ENCODE results near the gene SDK1. TPM values are rescaled to one million over a fixed set of nuclear protein-coding genes. Genes with fewer than 3 reads are reported as not detected.
"Not testable (repeated sequence)": the region's sequence is repeated elsewhere in the genome, so short reads cannot be mapped to it uniquely, and the experiment has no call there.

SDK1 gene
- polyA plus RNA-seq, 1 donor from 2014 or later, result not detected

- Mint-ChIP-seq H3K27me3 (no peaks in the 10 kb centered on the region), H3K4me1 (no peaks in the 10 kb centered on the region)
Measured at GRCh38 chr7:3733541-3734140, 432.6 kb downstream of the SDK1 start.

GRCh38 chr7:3738964-3739363 is 437.9 kb downstream of the SDK1 start:
- H3K9me3 Mint-ChIP-seq, result peaks cover 7 to 22% (median 9%) of the 10 kb centered on the region in 3 donors

More at GRCh38 chr7:3733541-3734140, 432.6 kb downstream of the SDK1 start:
- Mint-ChIP-seq H3K4me3 (no peak overlapping the region), H3K27ac (no peak overlapping the region), H3K36me3 (no peaks in the 10 kb centered on the region), H3K9me3 (peaks cover 2 to 18% (median 8%) of the 10 kb centered on the region in 3 donors)

DNA sequence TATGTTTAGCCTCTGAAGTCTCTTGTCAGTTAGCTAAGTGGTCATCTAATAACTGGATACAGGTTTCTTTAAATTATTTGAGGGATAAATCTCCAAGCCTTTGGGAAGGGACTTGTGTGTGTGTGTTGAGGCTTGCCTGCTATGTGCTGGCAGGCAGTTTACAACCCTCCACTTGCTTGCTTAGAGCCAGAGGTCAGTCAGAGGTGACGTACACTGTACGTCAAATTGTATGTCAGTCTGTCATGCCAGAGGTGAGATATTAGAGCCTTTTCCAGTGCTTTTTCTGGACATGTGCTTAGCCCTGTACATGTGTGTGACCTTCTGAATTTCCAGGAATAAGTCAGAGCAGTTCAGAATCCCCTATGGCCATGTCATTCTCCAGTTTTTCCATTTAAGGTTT is 438.9 kb downstream of the SDK1 start:
- H3K27ac Mint-ChIP-seq, result no peak overlapping the region
- peaks cover 1% of the 10 kb centered on the region for H3K27me3 Mint-ChIP-seq
- H3K4me1 Mint-ChIP-seq, result peaks cover 5 to 7% (median 6%) of the 10 kb centered on the region in 3 donors
- no peaks in the 10 kb centered on the region for H3K36me3 Mint-ChIP-seq
- no peak overlapping the region for H3K4me3 Mint-ChIP-seq
- H3K9me3 Mint-ChIP-seq, result peaks cover 7 to 22% (median 11%) of the 10 kb centered on the region in 3 donors

More at GRCh38 chr7:3738964-3739363, 437.9 kb downstream of the SDK1 start:
- H3K4me1 Mint-ChIP-seq, result peaks cover 3 to 7% (median 6%) of the 10 kb centered on the region in 3 donors
- H3K4me3 Mint-ChIP-seq, result no peak overlapping the region
- H3K36me3 Mint-ChIP-seq, result no peaks in the 10 kb centered on the region
- H3K27me3 Mint-ChIP-seq, result peaks cover 1% of the 10 kb centered on the region
- H3K27ac Mint-ChIP-seq, result no peak overlapping the region

- no peak overlapping the region for H3K4me3 Mint-ChIP-seq
- H3K9me3 Mint-ChIP-seq, result peaks cover 0 to 4% (median 0%) of the 10 kb centered on the region in 3 donors
- no peaks in the 10 kb centered on the region for H3K36me3 Mint-ChIP-seq
- peak overlapping the region in 1 of 3 donors; percentile 20 for H3K27ac Mint-ChIP-seq
- H3K4me1 Mint-ChIP-seq, result peaks cover 6 to 10% (median 9%) of the 10 kb centered on the region in 3 donors
- no peaks in the 10 kb centered on the region for H3K27me3 Mint-ChIP-seq
Measured at GRCh38 chr7:3747467-3747866, 446.4 kb downstream of the SDK1 start.

DNA sequence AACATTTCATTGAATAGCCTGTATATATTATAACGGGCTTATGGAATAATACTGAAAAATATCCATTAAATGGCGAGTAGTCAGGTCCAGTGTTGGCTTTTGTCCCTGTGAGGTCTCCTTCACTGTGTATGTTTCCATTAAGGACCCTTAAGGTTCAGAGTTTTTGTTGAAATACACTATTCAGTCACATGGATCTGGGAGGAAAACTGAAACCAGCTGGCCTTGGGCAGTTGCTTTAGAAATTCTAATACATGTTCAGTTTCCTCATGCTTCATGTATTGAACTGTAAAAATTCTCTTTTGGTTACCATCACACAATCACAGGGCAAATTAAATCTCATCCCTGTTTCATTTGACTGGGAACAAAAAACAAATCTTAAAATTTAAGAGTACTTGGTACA is 447.3 kb downstream of the SDK1 start:
- H3K4me3 Mint-ChIP-seq, result no peak overlapping the region
- no peaks in the 10 kb centered on the region for H3K36me3 Mint-ChIP-seq
- H3K9me3 Mint-ChIP-seq, result peaks cover 0 to 3% (median 0%) of the 10 kb centered on the region in 3 donors
- H3K4me1 Mint-ChIP-seq, result peaks cover 6 to 10% (median 9%) of the 10 kb centered on the region in 3 donors
- no peaks in the 10 kb centered on the region for H3K27me3 Mint-ChIP-seq
- H3K27ac Mint-ChIP-seq, result no peak overlapping the region

DNA sequence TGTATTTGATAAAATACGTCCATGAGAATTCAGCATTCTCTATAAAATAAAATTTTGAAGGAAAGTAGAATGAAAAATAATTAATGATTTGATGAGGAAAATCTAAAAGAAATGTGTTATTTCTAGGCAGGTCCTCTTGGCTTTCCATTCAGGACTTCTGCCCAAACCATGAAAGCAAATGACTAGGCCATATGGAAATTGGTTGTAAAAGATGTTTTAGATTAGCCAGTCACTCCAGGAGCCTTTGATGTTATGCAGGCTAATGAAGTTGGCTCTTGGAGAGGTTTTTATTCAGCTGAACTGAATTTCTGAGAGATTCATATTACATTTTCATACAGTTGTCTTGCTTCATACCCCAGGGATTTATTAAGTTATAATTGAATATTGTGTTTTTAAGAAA is 452.8 kb downstream of the SDK1 start:
- Mint-ChIP-seq H3K4me1 (peaks cover 0 to 4% (median 2%) of the 10 kb centered on the region in 3 donors), H3K36me3 (no peaks in the 10 kb centered on the region), H3K4me3 (no peak overlapping the region), H3K27me3 (no peaks in the 10 kb centered on the region), H3K9me3 (no peaks in the 10 kb centered on the region), H3K27ac (no peak overlapping the region)

- H3K27me3 Mint-ChIP-seq, result no peaks in the 10 kb centered on the region
- H3K36me3 Mint-ChIP-seq, result no peaks in the 10 kb centered on the region
- H3K4me3 Mint-ChIP-seq, result no peak overlapping the region
- peaks cover 0 to 4% (median 2%) of the 10 kb centered on the region in 3 donors for H3K4me1 Mint-ChIP-seq
- H3K9me3 Mint-ChIP-seq, result no peaks in the 10 kb centered on the region
- no peak overlapping the region for H3K27ac Mint-ChIP-seq
Measured at GRCh38 chr7:3754493-3755341, 453.7 kb downstream of the SDK1 start.

DNA sequence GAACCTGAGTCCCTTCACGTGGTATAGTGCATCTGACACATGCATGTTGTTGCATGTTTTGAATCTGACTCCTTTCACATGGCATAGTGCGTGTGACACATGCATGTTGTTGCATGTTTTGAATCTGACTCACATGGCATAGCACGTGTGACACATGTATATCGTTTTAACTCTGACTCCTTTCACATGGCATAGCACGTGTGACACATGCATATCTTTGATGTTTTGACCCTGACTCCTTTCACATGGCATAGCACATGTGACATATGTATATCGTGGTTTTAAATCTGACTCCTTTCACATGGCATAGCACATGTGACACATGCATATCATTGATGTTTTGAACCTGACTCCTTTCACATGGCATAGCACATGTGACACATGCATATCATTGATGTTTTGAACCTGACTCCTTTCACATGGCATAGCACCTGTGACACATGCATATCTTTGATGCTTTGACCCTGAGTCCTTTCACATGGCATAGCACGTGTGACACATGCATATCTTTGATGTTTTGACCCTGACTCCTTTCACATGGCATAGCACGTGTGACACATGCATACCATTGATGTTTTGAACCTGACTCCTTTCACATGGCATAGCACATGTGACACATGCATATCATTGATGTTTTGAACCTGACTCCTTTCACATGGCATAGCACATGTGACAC is 454.9 kb downstream of the SDK1 start:
- not testable (repeated sequence) for H3K27ac Mint-ChIP-seq, H3K27me3 Mint-ChIP-seq, H3K4me1 Mint-ChIP-seq, H3K36me3 Mint-ChIP-seq, H3K4me3 Mint-ChIP-seq, H3K9me3 Mint-ChIP-seq

DNA sequence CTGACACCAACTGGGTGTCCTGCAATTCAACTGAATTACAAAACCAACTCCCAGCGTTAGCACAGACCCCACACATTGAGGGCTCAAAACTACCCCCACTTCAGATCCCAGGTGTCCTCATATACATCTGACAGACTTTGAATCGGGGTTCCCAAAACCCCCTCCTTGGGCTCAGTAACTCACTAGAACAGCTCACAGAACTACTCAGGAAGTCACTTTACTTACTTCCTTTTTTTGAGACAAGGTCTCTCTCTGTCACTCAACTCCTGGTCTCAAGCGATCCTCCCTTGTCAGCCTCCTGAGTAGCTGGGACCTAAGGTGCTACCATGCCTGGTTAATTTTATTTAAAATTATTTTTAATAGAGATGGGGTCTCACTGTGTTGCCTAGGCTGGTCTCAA is 456.0 kb downstream of the SDK1 start:
- no peaks in the 10 kb centered on the region for H3K9me3 Mint-ChIP-seq
- H3K4me3 Mint-ChIP-seq, result no peak overlapping the region
- peaks cover 6% of the 10 kb centered on the region for H3K27me3 Mint-ChIP-seq
- no peaks in the 10 kb centered on the region for H3K36me3 Mint-ChIP-seq
- no peak overlapping the region for H3K27ac Mint-ChIP-seq
- peaks cover 2 to 5% (median 3%) of the 10 kb centered on the region in 3 donors for H3K4me1 Mint-ChIP-seq

DNA sequence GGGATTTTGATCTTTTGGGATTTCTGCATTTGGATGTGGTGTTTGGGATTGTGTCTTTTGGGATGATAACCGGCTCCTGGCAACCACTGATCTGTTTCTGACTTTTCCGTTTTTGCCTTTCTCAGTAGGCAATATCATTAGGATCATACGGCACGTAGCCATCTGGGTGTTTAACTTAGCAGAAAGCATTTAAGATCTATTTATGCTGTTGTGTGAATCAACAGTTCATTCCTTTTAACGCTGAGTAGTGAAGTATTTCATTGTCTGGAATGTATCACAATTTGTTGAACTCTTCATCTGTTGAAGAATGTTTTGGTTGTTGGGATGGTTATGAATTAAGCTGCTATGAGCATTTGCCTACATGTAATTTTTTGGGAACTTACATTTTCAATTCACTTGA is 459.6 kb downstream of the SDK1 start:
- no peaks in the 10 kb centered on the region for H3K9me3 Mint-ChIP-seq
- H3K27ac Mint-ChIP-seq, result no peak overlapping the region
- H3K4me3 Mint-ChIP-seq, result no peak overlapping the region
- H3K4me1 Mint-ChIP-seq, result peaks cover 2 to 11% (median 8%) of the 10 kb centered on the region in 3 donors
- H3K36me3 Mint-ChIP-seq, result no peaks in the 10 kb centered on the region
- peaks cover 18% of the 10 kb centered on the region for H3K27me3 Mint-ChIP-seq

- Mint-ChIP-seq H3K36me3 (no peaks in the 10 kb centered on the region), H3K4me1 (peaks cover 2 to 8% (median 5%) of the 10 kb centered on the region in 3 donors), H3K27ac (no peak overlapping the region), H3K4me3 (peak overlapping the region in 2 of 4 donors; percentile 25 to 33), H3K9me3 (no peaks in the 10 kb centered on the region), H3K27me3 (peaks cover 18% of the 10 kb centered on the region)
Measured at GRCh38 chr7:3762146-3762831, 461.2 kb downstream of the SDK1 start.

DNA sequence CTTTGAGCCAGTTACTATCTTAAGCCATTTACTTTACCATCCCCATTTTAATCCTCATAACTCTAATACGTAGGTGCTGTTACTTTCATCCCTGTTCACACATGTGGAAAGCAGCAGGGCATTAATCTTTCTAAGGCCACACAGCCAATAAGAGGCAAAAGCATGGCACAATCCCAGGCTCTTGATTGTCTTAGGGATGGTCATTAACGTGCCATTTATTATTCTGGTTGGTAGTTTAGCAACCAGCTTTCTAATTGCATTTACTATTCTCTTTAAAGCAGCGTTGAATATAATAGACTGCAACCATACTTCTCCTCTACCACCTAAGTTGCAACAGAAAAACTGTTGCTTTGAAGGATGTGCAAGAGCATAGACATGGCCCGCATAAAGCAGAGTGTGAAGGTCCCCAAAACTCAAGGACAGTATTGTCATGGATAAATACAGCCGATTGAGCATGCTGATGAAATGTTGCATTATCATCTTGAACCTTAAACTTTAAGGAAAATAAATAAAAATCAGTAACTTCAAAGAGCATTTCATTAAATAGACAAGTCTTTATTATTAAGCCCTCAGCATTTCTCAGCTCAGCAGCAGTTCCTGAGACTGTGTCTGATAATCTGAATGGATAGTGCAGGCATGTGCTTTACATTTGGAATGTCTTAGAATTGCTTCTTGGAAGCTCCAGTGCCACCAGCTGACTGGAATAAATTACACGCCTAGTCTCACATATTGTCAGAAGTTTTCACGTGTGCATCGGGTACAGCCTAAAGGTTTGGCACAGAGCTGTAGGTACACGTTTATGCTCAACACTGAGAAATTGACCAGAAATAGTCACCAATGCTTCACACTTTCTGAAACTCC is 467.1 kb downstream of the SDK1 start:
- Mint-ChIP-seq H3K4me1 (no peaks in the 10 kb centered on the region), H3K36me3 (no peaks in the 10 kb centered on the region), H3K27me3 (peaks cover 6% of the 10 kb centered on the region), H3K27ac (no peak overlapping the region), H3K9me3 (peaks cover 0 to 4% (median 0%) of the 10 kb centered on the region in 3 donors), H3K4me3 (no peak overlapping the region)

- H3K4me1 Mint-ChIP-seq, result no peaks in the 10 kb centered on the region
- no peak overlapping the region for H3K4me3 Mint-ChIP-seq
- H3K27ac Mint-ChIP-seq, result no peak overlapping the region
- peaks cover 5% of the 10 kb centered on the region for H3K27me3 Mint-ChIP-seq
- H3K9me3 Mint-ChIP-seq, result peaks cover 0 to 6% (median 0%) of the 10 kb centered on the region in 3 donors
- no peaks in the 10 kb centered on the region for H3K36me3 Mint-ChIP-seq
Measured at GRCh38 chr7:3771906-3772305, 470.9 kb downstream of the SDK1 start.

DNA sequence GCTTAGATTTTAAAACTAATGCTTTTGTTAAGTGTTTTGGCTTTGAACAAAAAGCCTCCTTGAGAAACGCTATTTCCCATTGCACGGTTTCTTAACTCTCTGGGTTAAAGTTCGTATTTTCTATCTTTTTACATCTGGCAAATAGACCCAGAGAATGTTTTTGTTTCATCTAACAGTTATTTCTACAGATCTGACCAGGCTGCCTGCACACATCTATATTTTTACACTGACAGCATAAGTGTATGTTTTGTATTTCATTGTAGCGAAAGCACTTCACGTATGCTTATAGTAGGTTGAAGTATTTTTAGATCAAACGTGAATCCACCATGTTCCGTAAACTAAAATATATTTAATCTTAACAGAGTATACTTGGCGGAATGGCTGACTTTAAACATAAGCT is 477.3 kb downstream of the SDK1 start:
- H3K27me3 Mint-ChIP-seq, result peaks cover 5% of the 10 kb centered on the region
- H3K9me3 Mint-ChIP-seq, result peaks cover 3 to 10% (median 3%) of the 10 kb centered on the region in 3 donors
- no peak overlapping the region for H3K4me3 Mint-ChIP-seq
- H3K4me1 Mint-ChIP-seq, result no peaks in the 10 kb centered on the region
- H3K27ac Mint-ChIP-seq, result no peak overlapping the region
- no peaks in the 10 kb centered on the region for H3K36me3 Mint-ChIP-seq
